GM12872 (cell line): ENCODE data around the gene TNFRSF18.

ENCODE experiments used
- TF ChIP-seq, protein P1 (sequence below): IDR thresholded peaks from 3 replicates; pipeline ENCODE4 v1.5.1; 2011; ENCODE audit warnings: low read depth, mild to moderate bottlenecking, low read length, moderate library complexity; ENCODE audit not compliant: insufficient read depth

Gene TNFRSF18

GRCh38 chr1:1165485-1165884, 40.9 kb downstream of the TNFRSF18 start:
- TF ChIP-seq, protein P1, sequence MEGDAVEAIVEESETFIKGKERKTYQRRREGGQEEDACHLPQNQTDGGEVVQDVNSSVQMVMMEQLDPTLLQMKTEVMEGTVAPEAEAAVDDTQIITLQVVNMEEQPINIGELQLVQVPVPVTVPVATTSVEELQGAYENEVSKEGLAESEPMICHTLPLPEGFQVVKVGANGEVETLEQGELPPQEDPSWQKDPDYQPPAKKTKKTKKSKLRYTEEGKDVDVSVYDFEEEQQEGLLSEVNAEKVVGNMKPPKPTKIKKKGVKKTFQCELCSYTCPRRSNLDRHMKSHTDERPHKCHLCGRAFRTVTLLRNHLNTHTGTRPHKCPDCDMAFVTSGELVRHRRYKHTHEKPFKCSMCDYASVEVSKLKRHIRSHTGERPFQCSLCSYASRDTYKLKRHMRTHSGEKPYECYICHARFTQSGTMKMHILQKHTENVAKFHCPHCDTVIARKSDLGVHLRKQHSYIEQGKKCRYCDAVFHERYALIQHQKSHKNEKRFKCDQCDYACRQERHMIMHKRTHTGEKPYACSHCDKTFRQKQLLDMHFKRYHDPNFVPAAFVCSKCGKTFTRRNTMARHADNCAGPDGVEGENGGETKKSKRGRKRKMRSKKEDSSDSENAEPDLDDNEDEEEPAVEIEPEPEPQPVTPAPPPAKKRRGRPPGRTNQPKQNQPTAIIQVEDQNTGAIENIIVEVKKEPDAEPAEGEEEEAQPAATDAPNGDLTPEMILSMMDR: no peak

- TF ChIP-seq, protein P1: no peak
Observed at GRCh38 chr1:1164701-1165451, 41.5 kb downstream of the TNFRSF18 start.

GRCh38 chr1:1164361-1164700, 42.1 kb downstream of the TNFRSF18 start:
- TF ChIP-seq, protein P1: no peak

DNA sequence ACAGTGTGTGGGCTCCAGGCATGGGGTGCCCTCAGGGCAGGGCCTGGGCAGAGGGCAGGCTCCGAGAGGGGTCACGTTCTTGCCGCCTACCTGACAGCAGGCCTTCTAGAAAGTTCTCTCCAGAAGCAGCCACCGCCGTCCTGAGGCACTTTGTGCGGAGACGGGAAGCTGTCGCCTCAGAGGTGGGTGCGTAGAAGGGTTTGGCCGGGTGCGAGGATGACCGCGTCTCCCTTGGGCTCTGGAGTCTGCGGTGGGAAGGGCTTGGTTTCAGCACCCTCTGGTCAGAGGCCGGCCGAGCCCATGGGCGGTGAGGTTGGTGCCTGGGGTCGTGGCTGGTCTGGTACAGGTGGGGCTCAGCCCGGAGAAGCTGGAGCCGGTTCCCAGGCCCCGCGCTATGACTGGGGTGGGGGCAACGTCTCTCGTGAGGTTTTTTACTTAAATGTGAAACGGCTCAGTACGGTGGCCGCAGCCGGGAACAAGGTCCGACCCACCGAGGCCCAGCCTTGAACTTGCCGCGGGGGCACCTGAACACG, 42.8 kb downstream of the TNFRSF18 start:
- TF ChIP-seq, protein P1: no peak

- TF ChIP-seq, protein P1: no peak
Observed at GRCh38 chr1:1162597-1163537, 43.5 kb downstream of the TNFRSF18 start.

DNA sequence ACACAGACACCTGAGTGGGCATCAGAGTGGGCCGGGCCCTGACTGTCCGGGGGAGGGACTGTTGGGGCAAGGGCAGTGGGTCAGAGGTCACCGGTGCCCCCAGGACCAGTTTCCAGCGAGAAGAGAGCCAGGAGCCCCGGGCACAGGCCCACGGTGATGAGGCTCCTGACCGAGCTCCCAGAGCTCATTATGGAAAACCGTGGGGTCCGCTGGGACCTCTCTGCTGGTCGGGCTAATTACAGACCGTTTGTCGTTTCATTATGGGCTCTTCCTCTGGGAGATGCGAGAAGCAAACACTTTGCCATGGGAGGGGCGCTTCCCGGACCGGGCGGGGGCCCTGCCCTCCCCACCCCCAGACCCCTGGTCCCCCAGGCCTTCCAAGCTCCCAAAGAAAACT, 44.7 kb downstream of the TNFRSF18 start:
- TF ChIP-seq, protein P1: no peak

DNA sequence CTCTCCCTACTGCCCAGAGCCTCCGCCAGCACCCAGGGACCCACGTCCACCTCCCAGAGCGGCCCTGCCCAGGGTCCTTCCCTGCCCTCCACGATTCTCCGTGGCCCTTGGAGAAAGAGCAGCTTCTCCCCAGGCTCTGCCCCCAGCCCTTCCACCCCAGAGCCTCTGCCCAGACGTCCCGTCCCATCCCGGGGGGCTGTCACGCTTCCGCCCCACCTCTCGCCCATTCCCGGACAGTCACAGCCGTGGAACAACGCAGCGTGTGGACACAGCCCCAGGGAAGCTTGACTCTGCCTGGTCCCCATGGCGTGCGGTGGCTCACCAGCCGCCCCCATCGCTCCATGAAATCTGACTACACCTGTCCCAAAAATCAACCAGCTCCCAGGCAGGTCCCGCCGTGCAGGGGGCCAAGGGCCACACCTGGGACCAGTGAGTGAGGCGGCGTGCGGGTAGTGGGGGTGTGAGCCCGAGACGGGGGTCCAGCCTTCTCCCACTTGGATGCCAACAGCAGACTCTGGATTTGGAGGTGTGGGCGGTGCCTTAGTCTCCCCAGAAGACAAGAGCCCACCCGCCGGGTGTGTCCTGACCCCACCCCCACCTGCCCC, 45.2 kb downstream of the TNFRSF18 start:
- TF ChIP-seq, protein P1: no peak
